ENCODE data around the gene SPINK8.

SPINK8 gene

GRCh38 chr3:48347500-48347899 lies 14.0 kb upstream of the SPINK8 start:
- Histone ChIP-seq H3F3A (ENCODE audit: insufficient read depth, low read length) (no peaks in the 10 kb centered on the region), H3K4me2 (ENCODE audit: low read length) (no peak overlapping the region), H3K27ac (ENCODE audit: low read depth, low read length, poor library complexity, severe bottlenecking) (no peak overlapping the region), H3K9me3 (ENCODE audit: low read length) (no peaks in the 10 kb centered on the region), H3K9ac (ENCODE audit: low read length) (no peak overlapping the region), H4K20me1 (ENCODE audit: insufficient read depth, low read length) (no peaks in the 10 kb centered on the region), H3K36me3 (ENCODE audit: insufficient read depth, low read length) (no peaks in the 10 kb centered on the region), H3K79me2 (ENCODE audit: insufficient read depth, low read length) (no peaks in the 10 kb centered on the region), H3K27me3 (ENCODE audit: insufficient read depth, low read length) (peaks cover 9% of the 10 kb centered on the region; the same call in 1 of the 2 replicates), H2AFZ (ENCODE audit: low read length) (no peak overlapping the region), H3K4me3 (ENCODE audit: low read depth, low read length, poor library complexity, severe bottlenecking) (no peak overlapping the region), H3K9me2 (ENCODE audit: low read depth, low read length) (no peaks in the 10 kb centered on the region), H3K4me1 (ENCODE audit: insufficient read depth, low read length, severe bottlenecking) (no peaks in the 10 kb centered on the region)
- no peak for TF ChIP-seq EZH2 (IDR thresholded peaks at IDR 0.05; ENCODE audit: borderline replicate concordance, low read length)
- TF ChIP-seq CTCF (IDR thresholded peaks at IDR 0.05; ENCODE audit: low read length): no peak

DNA sequence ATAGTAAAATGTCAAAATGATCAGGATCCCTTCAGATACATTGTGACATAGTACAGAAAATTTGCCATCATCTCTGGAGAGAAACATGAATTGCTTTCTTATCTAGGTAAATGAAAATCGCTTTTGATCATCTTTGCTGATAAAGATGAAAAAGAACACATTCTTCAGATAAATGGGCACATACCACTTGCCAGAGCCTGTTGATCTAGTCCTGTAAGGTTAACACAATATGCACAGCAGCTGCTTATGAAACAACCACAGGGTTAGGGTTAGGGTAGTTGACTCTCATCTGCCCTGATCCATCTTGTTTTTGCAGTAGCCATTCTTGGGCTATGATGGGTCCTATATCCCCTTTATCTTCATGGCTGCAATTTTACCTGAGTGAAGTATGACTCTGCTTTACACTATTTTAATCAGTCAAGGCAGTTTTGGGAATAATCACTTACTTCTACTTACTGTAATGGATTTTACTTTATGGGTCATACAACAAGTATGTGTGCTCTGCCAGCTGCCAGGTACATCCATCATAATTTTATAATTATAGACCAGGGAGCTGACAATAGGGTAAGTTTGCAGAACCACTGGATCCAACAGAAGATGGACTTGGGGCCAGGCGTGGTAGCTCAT lies 12.6 kb upstream of the SPINK8 start:
- H3K4me2 ChIP-seq (ENCODE audit: low read length): no peak overlapping the region
- no peaks in the 10 kb centered on the region for H3K79me2 ChIP-seq (ENCODE audit: insufficient read depth, low read length)
- no peaks in the 10 kb centered on the region for H3K9me2 ChIP-seq (ENCODE audit: low read depth, low read length)
- H3K4me1 ChIP-seq (ENCODE audit: insufficient read depth, low read length, severe bottlenecking): no peaks in the 10 kb centered on the region
- no peaks in the 10 kb centered on the region for H3F3A ChIP-seq (ENCODE audit: insufficient read depth, low read length)
- no peak overlapping the region for H2AFZ ChIP-seq (ENCODE audit: low read length)
- H3K36me3 ChIP-seq (ENCODE audit: insufficient read depth, low read length): no peaks in the 10 kb centered on the region
- H4K20me1 ChIP-seq (ENCODE audit: insufficient read depth, low read length): no peaks in the 10 kb centered on the region
- H3K9ac ChIP-seq (ENCODE audit: low read length): no peak overlapping the region
- TF ChIP-seq CTCF (IDR thresholded peaks at IDR 0.05; ENCODE audit: low read length): no peak
- TF ChIP-seq EZH2 (IDR thresholded peaks at IDR 0.05; ENCODE audit: borderline replicate concordance, low read length): no peak
- peaks cover 8% of the 10 kb centered on the region; the same call in 1 of the 2 replicates for H3K27me3 ChIP-seq (ENCODE audit: insufficient read depth, low read length)
- H3K9me3 ChIP-seq (ENCODE audit: low read length): no peaks in the 10 kb centered on the region
- H3K27ac ChIP-seq (ENCODE audit: low read depth, low read length, poor library complexity, severe bottlenecking): no peak overlapping the region
- no peak overlapping the region for H3K4me3 ChIP-seq (ENCODE audit: low read depth, low read length, poor library complexity, severe bottlenecking)

DNA sequence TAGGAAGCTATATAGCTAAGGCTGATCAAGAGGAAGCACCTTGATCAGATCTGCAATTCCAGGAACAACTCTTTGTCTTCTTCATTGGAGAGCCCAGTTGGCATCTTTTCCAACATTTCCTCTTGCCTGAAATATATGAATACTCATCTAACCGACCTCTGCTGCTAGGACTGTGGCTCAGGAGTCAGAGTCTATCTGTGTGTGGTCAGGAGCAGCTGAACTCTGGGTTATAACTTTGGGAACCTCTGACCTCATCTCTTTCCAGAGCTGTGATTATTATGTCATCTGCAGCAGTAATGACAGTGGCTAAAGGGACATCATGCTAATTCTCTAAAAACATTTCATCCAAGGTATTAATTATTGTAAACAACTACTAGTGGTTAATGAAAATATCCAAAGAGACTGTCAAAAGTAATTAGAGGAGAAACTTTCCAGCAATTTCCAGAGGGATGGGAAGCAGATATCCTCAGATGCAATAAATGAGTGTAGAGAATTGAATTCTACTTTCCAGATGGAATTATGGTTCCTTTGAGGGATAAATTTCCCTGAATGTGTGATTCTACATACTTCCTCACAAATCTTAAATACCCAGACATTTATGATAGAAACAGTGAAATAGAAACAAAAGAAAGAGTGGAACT lies 11.5 kb upstream of the SPINK8 start:
- no peaks in the 10 kb centered on the region for H3K9me3 ChIP-seq (ENCODE audit: low read length)
- no peaks in the 10 kb centered on the region for H3K9me2 ChIP-seq (ENCODE audit: low read depth, low read length)
- no peak overlapping the region for H2AFZ ChIP-seq (ENCODE audit: low read length)
- no peaks in the 10 kb centered on the region for H3K79me2 ChIP-seq (ENCODE audit: insufficient read depth, low read length)
- no peak for TF ChIP-seq EZH2 (IDR thresholded peaks at IDR 0.05; ENCODE audit: borderline replicate concordance, low read length)
- TF ChIP-seq CTCF (IDR thresholded peaks at IDR 0.05; ENCODE audit: low read length): no peak
- no peaks in the 10 kb centered on the region for H3F3A ChIP-seq (ENCODE audit: insufficient read depth, low read length)
- H3K4me3 ChIP-seq (ENCODE audit: low read depth, low read length, poor library complexity, severe bottlenecking): no peak overlapping the region
- no peaks in the 10 kb centered on the region for H4K20me1 ChIP-seq (ENCODE audit: insufficient read depth, low read length)
- no peak overlapping the region for H3K4me2 ChIP-seq (ENCODE audit: low read length)
- peaks cover 5% of the 10 kb centered on the region; the same call in 1 of the 2 replicates for H3K27me3 ChIP-seq (ENCODE audit: insufficient read depth, low read length)
- H3K9ac ChIP-seq (ENCODE audit: low read length): no peak overlapping the region
- no peaks in the 10 kb centered on the region for H3K4me1 ChIP-seq (ENCODE audit: insufficient read depth, low read length, severe bottlenecking)
- no peaks in the 10 kb centered on the region for H3K36me3 ChIP-seq (ENCODE audit: insufficient read depth, low read length)
- no peak overlapping the region for H3K27ac ChIP-seq (ENCODE audit: low read depth, low read length, poor library complexity, severe bottlenecking)

All from OCI-LY1 (cell line).